Measurements from ENCODE around the gene SLC1A4.

DNA sequence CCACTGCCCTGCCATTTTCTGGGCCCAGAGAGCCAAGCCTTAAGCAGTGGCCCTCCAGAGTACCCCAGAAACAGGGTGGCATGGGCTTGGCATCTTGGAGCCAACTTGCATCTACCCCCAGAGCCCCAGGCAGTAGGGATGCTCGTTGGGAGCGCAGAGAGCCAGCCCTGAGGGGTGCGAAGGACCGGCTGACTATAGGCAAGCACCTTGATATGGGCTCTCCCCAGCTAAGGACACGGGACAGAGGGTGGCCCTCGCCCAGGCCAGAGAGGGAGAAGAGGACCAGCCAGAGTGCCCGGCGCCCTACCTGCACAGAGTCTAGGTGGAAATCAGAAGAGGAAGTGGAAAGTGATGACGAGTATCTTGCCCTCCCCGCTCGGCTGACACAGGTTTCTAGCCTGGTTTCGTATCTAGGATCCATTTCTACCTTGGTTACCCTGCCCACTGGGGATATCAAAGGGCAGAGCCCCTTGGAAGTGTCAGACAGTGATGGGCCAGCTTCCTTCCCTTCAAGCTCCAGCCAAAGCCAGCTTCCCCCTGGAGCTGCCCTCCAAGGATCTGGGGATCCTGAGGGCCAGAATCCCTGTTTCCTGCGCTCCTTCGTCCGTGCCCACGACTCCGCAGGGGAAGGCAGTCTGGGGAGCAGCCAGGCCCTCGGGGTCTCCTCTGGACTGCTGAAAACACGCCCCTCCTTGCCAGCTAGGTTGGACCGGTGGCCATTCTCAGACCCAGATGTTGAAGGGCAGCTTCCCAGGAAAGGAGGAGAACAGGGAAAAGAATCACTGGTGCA, 83.2 kb downstream of the SLC1A4 start:
- TF ChIP-seq, protein P1, sequence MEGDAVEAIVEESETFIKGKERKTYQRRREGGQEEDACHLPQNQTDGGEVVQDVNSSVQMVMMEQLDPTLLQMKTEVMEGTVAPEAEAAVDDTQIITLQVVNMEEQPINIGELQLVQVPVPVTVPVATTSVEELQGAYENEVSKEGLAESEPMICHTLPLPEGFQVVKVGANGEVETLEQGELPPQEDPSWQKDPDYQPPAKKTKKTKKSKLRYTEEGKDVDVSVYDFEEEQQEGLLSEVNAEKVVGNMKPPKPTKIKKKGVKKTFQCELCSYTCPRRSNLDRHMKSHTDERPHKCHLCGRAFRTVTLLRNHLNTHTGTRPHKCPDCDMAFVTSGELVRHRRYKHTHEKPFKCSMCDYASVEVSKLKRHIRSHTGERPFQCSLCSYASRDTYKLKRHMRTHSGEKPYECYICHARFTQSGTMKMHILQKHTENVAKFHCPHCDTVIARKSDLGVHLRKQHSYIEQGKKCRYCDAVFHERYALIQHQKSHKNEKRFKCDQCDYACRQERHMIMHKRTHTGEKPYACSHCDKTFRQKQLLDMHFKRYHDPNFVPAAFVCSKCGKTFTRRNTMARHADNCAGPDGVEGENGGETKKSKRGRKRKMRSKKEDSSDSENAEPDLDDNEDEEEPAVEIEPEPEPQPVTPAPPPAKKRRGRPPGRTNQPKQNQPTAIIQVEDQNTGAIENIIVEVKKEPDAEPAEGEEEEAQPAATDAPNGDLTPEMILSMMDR (IDR thresholded peaks at IDR 0.05): no peak
- TF ChIP-seq POLR2A (IDR thresholded peaks at IDR 0.05) (no peak), POLR2AphosphoS5 (IDR thresholded peaks at IDR 0.05) (no peak), EP300 (IDR thresholded peaks at IDR 0.05) (no peak)
